ENCODE data around the gene QRFP.

DNA sequence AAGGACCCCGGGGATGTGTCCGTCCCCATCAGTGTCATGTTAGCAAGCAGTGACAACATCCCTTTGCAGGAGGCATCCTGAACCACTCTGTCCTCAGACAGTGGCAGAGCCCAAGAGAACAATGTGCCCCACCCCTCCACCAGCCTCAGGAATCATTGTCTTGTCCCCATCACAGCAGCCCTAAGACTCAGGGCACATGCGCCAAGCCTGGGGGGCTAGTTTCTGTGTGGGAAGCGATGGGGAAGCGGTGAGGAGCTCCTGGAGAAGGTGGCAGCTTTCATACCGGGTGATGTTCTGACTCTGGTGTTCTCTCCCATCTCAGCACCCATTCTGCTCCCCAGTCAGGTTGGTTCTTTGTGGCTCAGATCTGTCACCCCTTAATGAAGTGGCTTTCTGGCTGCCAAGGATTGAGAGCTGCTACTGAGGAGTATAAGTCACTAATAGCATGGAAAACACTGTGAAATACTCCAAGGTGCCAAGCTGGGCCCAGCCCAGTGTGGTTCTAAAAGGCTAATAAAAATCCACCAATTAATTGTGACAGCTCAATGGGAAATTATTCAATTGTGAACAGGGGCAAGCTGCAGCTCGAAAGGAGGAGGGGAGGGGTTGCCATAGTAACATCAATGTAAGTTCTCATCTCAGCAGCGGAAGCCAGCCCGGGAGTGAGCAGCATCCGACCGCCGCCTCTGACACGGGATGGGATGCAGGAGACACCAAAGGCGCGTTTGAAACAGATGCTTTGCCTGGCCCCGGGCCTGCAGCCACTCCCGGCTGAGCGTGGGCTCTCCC, 4.7 kb downstream of the QRFP start:
- TF ChIP-seq, protein P1, sequence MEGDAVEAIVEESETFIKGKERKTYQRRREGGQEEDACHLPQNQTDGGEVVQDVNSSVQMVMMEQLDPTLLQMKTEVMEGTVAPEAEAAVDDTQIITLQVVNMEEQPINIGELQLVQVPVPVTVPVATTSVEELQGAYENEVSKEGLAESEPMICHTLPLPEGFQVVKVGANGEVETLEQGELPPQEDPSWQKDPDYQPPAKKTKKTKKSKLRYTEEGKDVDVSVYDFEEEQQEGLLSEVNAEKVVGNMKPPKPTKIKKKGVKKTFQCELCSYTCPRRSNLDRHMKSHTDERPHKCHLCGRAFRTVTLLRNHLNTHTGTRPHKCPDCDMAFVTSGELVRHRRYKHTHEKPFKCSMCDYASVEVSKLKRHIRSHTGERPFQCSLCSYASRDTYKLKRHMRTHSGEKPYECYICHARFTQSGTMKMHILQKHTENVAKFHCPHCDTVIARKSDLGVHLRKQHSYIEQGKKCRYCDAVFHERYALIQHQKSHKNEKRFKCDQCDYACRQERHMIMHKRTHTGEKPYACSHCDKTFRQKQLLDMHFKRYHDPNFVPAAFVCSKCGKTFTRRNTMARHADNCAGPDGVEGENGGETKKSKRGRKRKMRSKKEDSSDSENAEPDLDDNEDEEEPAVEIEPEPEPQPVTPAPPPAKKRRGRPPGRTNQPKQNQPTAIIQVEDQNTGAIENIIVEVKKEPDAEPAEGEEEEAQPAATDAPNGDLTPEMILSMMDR (IDR thresholded peaks at IDR 0.05) = no peak
- TF ChIP-seq POLR2A (IDR thresholded peaks at IDR 0.05) = no peak
